Measurements from ENCODE around the gene TMPRSS13.

TMPRSS13 gene

DNA sequence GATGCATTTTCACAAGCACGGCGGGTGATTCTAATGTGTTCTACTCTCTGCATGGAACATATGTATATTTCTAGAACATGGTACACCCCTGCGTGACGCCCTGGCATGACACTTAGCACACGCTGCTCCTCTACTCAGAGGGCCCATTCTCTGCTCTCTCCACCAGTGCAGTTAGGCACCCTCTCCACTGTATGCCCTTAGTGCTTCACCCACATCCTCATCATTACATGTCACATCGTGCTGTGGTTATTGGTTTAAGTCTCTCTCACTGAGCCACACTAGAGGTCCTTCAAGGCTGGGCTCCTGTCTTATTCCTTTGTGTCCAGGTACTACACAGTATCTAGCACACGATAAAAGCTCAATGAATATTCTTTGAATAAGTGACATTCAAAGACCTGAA, 16.7 kb downstream of the TMPRSS13 start (continued):
- TF ChIP-seq, protein P1, sequence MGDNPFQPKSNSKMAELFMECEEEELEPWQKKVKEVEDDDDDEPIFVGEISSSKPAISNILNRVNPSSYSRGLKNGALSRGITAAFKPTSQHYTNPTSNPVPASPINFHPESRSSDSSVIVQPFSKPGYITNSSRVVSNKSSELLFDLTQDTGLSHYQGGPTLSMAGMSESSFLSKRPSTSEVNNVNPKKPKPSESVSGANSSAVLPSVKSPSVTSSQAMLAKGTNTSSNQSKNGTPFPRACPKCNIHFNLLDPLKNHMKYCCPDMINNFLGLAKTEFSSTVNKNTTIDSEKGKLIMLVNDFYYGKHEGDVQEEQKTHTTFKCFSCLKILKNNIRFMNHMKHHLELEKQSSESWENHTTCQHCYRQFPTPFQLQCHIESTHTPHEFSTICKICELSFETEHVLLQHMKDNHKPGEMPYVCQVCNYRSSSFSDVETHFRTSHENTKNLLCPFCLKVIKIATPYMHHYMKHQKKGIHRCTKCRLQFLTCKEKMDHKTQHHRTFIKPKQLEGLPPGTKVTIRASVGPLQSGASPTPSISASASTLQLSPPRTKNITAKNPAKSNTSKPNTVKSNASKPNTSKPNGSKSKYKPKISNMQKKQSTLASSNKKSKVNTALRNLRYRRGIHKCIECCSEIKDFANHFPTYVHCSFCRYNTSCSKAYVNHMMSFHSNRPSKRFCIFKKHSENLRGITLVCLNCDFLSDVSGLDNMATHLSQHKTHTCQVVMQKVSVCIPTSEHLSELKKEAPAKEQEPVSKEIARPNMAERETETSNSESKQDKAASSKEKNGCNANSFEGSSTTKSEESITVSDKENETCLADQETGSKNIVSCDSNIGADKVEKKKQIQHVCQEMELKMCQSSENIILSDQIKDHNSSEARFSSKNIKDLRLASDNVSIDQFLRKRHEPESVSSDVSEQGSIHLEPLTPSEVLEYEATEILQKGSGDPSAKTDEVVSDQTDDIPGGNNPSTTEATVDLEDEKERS (tag by site-specific recombination; IDR thresholded peaks at IDR 0.05) = no peak
- TF ChIP-seq EGR2 (tag by site-specific recombination; IDR thresholded peaks at IDR 0.05; ENCODE audit: low read depth) = no peak

DNA sequence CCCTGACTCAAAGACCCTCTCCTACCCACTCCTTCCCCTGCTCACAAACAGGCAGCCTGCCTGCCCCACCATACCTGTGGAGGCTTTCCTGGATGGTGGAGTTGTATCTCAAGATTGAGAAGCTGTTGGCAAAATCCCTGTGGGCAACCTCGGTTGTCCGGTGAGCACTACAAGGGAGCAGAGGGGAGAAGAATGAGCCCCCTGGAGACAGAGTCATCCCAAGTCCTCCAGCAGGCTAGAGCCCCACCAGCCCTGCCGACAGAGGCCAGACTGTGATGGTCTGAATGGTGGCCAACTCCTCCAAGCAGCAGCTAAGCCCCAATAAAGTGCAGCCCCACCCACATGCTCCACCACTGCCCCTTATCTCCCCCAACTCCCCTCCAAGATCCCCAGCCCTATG, 17.5 kb downstream of the TMPRSS13 start:
- TF ChIP-seq, protein P2, sequence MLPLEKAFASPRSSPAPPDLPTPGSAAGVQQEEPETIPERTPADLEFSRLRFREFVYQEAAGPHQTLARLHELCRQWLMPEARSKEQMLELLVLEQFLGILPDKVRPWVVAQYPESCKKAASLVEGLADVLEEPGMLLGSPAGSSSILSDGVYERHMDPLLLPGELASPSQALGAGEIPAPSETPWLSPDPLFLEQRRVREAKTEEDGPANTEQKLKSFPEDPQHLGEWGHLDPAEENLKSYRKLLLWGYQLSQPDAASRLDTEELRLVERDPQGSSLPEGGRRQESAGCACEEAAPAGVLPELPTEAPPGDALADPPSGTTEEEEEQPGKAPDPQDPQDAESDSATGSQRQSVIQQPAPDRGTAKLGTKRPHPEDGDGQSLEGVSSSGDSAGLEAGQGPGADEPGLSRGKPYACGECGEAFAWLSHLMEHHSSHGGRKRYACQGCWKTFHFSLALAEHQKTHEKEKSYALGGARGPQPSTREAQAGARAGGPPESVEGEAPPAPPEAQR (tag by site-specific recombination; IDR thresholded peaks at IDR 0.05) = no peak
- no peak for TF ChIP-seq ZNF366 (tag by site-specific recombination; conservative IDR thresholded peaks at IDR 0.05)
- no peak for TF ChIP-seq ZNF426 (tag by site-specific recombination; IDR thresholded peaks at IDR 0.05)
- TF ChIP-seq ZNF621 (tag by site-specific recombination; IDR thresholded peaks at IDR 0.05) = no peak
- TF ChIP-seq ZNF560 (tag by site-specific recombination; IDR thresholded peaks at IDR 0.05; ENCODE audit: borderline replicate concordance) = no peak
- Histone ChIP-seq H3K27ac (ENCODE audit: extremely low read depth, low read depth, low read length) (no peak overlapping the region), H3K9me3 (ENCODE audit: control insufficient read depth, insufficient read depth, low read depth, low read length) (no peaks in the 10 kb centered on the region), H3K4me3 (ENCODE audit: low read depth, low read length) (no peak overlapping the region), H3K4me1 (ENCODE audit: control insufficient read depth, insufficient read depth, low read length) (no peaks in the 10 kb centered on the region), H3K36me3 (ENCODE audit: control insufficient read depth in 2 of 2, insufficient read depth in 1 of 2, low read length in 2 of 2) (no peaks in the 10 kb centered on the region)
- ChIA-PET POLR2A (no interaction called here), CTCF (no interaction called here)

DNA sequence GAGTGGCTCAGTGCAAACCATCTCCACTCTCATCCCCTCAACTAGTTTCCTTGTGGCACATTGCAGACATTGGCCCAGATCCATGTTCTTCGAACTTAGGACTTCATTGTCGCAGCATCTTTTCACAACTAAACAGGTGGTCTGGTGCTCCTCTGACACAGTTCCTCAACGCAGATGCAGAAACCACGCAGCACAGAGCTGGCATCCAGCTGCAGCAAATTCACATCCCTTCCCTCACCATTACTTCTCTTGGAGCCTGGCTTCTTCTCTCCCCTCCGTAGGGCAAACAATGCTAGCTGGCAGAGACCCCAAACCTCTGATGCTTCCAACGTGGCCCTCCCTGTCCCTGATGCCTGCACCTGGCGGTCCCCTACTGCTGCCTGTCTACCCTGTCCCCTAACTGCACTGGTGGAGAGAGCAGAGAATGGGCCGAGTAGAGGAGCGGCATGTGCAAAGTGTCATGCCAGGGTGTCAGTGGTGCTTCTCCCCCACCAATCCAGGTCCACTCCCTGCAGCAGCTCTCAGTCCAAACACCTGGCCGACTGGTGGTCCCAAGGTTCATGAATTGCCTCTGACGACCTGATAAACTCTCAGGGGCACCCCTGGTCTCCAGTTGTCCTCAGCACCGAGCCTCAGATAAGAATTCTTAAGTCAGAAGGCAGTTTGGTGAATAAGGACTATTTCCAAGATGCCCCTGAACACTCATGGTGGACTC, 18.1 kb downstream of the TMPRSS13 start:
- Histone ChIP-seq H3K27ac (ENCODE audit: extremely low read depth, low read depth, low read length) (no peak overlapping the region), H3K4me3 (ENCODE audit: low read depth, low read length) (no peak overlapping the region), H3K9me3 (ENCODE audit: control insufficient read depth, insufficient read depth, low read depth, low read length) (no peaks in the 10 kb centered on the region), H3K36me3 (ENCODE audit: control insufficient read depth in 2 of 2, insufficient read depth in 1 of 2, low read length in 2 of 2) (no peaks in the 10 kb centered on the region), H3K4me1 (ENCODE audit: control insufficient read depth, insufficient read depth, low read length) (no peaks in the 10 kb centered on the region)
- TF ChIP-seq, protein P3, sequence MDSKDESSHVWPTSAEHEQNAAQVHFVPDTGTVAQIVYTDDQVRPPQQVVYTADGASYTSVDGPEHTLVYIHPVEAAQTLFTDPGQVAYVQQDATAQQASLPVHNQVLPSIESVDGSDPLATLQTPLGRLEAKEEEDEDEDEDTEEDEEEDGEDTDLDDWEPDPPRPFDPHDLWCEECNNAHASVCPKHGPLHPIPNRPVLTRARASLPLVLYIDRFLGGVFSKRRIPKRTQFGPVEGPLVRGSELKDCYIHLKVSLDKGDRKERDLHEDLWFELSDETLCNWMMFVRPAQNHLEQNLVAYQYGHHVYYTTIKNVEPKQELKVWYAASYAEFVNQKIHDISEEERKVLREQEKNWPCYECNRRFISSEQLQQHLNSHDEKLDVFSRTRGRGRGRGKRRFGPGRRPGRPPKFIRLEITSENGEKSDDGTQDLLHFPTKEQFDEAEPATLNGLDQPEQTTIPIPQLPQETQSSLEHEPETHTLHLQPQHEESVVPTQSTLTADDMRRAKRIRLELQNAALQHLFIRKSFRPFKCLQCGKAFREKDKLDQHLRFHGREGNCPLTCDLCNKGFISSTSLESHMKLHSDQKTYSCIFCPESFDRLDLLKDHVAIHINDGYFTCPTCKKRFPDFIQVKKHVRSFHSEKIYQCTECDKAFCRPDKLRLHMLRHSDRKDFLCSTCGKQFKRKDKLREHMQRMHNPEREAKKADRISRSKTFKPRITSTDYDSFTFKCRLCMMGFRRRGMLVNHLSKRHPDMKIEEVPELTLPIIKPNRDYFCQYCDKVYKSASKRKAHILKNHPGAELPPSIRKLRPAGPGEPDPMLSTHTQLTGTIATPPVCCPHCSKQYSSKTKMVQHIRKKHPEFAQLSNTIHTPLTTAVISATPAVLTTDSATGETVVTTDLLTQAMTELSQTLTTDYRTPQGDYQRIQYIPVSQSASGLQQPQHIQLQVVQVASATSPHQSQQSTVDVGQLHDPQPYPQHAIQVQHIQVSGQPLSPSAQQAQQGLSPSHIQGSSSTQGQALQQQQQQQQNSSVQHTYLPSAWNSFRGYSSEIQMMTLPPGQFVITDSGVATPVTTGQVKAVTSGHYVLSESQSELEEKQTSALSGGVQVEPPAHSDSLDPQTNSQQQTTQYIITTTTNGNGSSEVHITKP (tag by site-specific recombination; IDR thresholded peaks at IDR 0.05) = no peak
- TF ChIP-seq ZNF549 (tag by site-specific recombination; IDR thresholded peaks at IDR 0.05) = no peak
- TF ChIP-seq, protein P4, sequence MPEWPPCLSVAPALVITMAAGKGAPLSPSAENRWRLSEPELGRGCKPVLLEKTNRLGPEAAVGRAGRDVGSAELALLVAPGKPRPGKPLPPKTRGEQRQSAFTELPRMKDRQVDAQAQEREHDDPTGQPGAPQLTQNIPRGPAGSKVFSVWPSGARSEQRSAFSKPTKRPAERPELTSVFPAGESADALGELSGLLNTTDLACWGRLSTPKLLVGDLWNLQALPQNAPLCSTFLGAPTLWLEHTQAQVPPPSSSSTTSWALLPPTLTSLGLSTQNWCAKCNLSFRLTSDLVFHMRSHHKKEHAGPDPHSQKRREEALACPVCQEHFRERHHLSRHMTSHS (tag by site-specific recombination; IDR thresholded peaks at IDR 0.05) = no peak
- POLR2A ChIA-PET = no interaction called here
- CTCF ChIA-PET = no interaction called here

Measured in HEK293 (cell line).